GM19043 (cell line): Measurements from ENCODE around the gene BCL11B.

Source experiments
- ATAC-seq: cut with Tn5 transposase; IDR thresholded peaks from one replicate; pipeline ENCODE4 v1.9.1; 2021; ENCODE audit warnings: low read depth; ENCODE audit not compliant: unreplicated experiment

BCL11B gene

GRCh38 chr14:99271951-99272631 lies at the start of gene BCL11B:
Gene BCL11B (minus strand): TSS chr14:99272197. CDS start chr14:99271218, 979 bp downstream.
- peak; percentile 73 for ATAC-seq

GRCh38 chr14:99321236-99321925 lies 49.4 kb upstream of the BCL11B start:
- ATAC-seq = no peak

- no peak for ATAC-seq
Measured at GRCh38 chr14:99320621-99321235, 48.7 kb upstream of the BCL11B start.

- peak; percentile 84 for ATAC-seq
Measured at GRCh38 chr14:99320105-99320572, 48.1 kb upstream of the BCL11B start.

- ATAC-seq = no peak
Measured at GRCh38 chr14:99318959-99319295, 46.9 kb upstream of the BCL11B start.

GRCh38 chr14:99318091-99318958 lies 46.3 kb upstream of the BCL11B start:
- ATAC-seq = no peak

GRCh38 chr14:99317231-99318090 lies 45.5 kb upstream of the BCL11B start:
- no peak for ATAC-seq

GRCh38 chr14:99316281-99317163 lies 44.5 kb upstream of the BCL11B start:
- no peak for ATAC-seq

- ATAC-seq = no peak
Measured at GRCh38 chr14:99315197-99315596, 43.2 kb upstream of the BCL11B start.

- no peak for ATAC-seq
Measured at GRCh38 chr14:99314623-99315022, 42.6 kb upstream of the BCL11B start.

- no peak for ATAC-seq
Measured at GRCh38 chr14:99313234-99313633, 41.2 kb upstream of the BCL11B start.

- no peak for ATAC-seq
Measured at GRCh38 chr14:99312106-99312505, 40.1 kb upstream of the BCL11B start.

- ATAC-seq = no peak
Measured at GRCh38 chr14:99309220-99309766, 37.3 kb upstream of the BCL11B start.

GRCh38 chr14:99304208-99304607 lies 32.2 kb upstream of the BCL11B start:
- no peak for ATAC-seq

- ATAC-seq = no peak
Measured at GRCh38 chr14:99300190-99300589, 28.2 kb upstream of the BCL11B start.

GRCh38 chr14:99296517-99296916 lies 24.5 kb upstream of the BCL11B start:
- no peak for ATAC-seq

GRCh38 chr14:99289394-99290189 lies 17.6 kb upstream of the BCL11B start:
- ATAC-seq = no peak

GRCh38 chr14:99288948-99289347 lies 17.0 kb upstream of the BCL11B start:
- no peak for ATAC-seq
